DMS153 treated with DMSO at 0.1 percent for 48 hours (cell line): ENCODE results near the gene KRTAP10-5.
"Not testable (repeated sequence)": the region's sequence is repeated elsewhere in the genome, so short reads cannot be mapped to it uniquely, and the experiment has no call there.

ENCODE experiments used
- DNase-seq: peaks from one replicate; lab custom pipeline; 2025; ENCODE audit not compliant: unreplicated experiment; lab: John Stamatoyannopoulos, UW

Gene KRTAP10-5

DNA sequence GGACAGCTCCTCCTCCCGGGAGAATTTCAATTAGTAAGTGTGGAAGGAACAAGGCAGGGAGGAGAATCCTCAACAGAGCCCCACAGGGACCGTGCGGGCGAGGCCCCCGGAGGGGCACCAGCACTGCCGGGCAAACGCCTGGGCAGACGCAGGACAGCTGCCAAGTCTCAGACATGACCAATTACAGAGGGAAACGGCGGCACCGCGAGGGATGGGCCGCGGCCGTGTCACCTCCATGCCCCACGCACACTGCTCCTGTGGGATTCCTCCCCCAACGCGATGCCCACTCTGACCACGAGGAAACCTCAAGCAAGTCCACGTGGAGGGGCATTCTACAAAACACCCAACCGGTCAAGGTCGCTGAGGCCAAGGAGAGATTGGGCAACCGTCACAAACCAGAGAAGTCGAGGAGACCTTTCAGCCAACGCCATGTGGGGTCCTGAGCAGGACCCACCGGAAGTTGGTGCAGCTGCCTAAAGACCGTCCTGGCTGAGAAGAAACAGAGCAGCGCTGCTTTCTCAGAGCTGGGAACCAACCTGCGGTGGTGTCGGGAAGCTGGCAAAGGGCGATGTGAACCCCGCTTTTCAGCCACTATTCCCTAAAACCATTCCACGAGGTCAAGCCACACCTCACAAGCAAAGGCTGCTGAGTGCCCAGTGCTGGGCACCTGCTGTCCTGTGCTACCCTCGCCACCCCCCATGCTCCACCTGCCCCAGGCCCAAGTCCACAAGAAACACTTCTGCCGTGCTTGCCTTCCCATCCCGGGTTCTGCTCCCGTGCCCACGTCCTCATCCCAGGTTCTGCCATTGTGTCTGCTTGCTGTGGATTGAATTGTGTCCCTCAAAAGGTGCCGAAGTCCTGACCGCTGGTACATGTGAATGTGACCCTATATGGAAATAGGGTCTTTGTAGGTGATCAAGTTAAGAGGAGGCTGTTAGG lies 8.3 kb downstream of the KRTAP10-5 start:
- no peak for DNase-seq

DNA sequence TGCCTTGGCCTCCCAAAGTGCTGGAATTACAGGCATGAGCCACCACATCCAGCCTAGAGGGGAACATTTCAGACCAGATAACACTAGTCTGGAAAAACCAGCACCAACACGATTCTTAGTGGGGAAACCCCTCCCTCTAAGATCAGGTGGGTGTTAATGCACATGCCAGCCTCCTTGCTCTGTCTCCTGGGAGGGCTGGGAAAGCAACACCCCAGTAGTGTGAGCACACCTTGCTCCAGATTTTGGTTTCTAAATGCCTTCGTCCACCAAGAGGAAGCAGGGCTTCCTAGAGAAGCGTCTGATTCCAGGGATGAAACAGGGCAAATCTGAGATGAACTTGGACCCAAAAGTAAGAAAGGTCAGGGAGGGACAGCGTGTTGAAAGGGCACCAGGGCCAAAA lies 9.1 kb downstream of the KRTAP10-5 start:
- no peak for DNase-seq

DNA sequence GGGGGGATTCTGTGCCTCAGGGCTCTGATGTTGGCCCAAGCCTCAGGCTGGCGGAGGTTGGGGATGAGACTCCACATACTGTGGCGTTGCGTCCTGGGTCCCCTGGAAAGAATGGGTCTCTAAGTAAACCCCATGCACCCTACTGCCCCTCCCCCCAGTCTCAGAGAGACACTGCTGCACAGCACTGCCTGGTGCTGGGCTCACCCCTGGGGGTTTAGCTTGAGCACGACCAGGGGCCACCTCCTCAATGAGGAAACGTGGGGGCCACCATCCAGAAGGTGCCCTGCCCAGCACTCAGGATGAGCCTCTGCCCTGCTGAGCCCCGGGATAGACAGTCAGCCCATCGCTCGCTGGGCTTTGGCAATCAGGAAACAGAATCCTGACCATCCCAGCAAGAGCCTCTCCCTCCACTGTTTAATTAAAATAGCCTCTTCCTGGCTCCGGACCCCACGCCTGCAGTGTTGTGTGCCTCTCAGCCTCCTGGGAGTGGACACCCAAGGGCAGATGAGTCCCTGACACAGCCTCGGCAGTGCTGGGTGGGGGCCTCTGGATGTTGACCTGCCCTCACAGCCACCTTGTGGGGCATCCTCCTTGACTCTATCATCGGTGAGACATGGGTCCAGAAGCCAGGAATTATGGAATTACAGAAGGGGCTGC lies 10.4 kb downstream of the KRTAP10-5 start:
- DNase-seq, result no peak

DNA sequence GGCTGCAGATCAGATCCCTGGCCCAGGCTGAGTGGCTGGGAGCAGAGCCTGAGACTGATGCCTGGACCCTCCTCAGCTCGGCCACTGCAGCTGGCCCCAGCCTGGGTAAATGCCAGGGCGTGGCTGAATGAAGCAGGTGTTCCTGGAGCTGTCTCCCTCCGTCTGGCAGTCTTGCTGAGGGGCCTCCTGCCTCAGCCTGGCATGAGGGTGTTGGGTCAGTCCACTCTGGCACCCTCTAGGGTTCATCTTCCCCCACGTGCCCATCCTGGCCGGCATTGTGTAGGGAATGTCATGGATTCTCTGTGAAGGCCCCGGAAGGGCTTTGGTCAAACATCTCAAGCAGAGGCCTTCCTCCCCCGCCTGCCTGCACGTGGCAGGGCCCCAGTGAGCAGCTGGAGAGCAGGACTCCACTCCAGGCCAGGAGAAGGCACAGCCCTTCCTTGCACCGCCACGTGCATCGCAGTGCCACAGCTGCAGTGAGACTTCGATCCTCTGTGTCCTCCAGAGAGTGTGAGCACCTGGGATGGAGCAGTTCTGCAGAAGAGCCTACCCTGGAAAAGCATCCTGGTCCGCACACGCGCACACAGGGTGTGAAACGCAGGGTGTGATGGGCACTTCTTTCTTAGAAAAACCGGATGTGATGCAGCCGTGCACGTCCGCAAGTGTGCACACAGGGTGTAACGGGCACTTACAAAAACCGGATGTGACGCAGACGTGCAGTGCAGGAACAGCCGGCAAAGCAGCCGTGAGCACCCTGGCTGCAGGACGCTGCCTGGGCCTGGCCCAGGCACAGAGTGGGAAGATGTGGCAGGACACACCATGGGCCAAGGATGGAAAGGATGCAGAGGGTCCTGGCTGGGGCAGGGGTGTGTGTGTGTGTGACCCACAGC lies 11.5 kb downstream of the KRTAP10-5 start:
- DNase-seq, result no peak

DNA sequence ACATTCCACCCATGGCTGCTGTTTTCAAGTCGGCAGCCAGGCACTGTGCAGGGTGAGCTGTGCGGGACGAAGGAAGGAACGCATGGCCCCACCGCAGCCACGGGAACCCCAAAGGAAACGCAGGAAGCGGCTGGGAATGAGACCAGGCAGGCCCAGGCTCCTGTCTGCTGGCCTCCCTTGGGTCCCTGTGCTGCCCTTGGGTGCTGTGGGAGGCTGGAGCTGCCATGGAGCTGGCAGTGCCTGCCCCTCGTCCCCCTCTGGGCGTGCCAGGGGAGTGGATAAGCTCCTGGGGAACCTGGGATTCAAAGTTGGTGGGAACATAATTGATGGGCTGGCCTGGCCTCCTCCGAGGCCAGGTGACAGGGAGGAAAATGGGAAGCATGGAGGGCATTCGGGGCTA lies 12.1 kb downstream of the KRTAP10-5 start:
- no peak for DNase-seq

DNA sequence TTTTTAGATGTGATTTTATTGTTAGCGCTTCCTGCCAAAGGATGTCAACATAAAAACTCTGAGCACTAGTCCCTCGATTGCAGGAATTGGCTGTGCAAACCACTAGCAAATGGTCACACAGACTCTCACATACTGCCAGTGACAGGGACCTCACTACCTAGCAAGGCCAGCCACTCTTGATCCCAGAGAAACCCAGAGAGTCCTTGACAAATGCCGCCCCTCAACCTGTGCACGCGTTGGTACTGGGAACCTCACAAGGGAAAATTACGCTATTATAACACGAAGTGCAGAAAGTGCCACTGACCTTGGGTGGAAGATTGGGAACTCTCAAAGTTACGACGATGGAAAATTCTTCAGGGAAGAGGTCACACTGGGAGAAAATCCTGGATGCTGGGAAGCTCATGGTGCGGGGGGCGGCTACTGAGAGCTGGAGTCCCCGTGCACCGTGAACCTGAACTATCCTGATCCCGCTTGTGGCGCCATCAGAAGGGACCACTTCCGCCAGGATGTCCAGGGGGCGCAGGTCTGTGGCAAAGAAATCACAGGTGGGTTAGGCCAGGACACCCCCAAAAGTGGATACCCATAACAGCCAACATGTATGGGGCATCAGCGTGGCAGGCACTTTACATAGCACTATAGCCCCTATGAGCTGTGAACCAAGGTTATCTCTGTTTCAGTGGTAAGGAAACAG lies 12.8 kb downstream of the KRTAP10-5 start:
- no peak for DNase-seq

DNA sequence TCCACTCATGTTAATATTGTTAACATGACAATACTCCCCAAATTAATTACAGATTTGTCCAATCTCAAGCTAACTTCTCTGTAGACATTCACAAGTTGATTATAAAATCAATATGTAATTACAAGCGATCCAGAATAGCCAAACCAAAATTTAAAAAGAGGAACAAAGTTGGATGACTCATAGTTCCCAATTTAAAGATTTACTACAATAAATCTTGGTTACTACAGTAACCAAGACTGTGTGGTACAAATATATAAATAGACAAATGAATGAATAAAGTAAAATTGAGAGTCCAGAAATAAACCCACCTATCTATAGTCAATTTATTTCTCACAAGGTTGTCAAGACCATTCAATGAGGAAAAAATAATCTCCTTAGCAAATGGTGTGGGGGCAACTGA lies 14.0 kb downstream of the KRTAP10-5 start:
- DNase-seq, result no peak

DNA sequence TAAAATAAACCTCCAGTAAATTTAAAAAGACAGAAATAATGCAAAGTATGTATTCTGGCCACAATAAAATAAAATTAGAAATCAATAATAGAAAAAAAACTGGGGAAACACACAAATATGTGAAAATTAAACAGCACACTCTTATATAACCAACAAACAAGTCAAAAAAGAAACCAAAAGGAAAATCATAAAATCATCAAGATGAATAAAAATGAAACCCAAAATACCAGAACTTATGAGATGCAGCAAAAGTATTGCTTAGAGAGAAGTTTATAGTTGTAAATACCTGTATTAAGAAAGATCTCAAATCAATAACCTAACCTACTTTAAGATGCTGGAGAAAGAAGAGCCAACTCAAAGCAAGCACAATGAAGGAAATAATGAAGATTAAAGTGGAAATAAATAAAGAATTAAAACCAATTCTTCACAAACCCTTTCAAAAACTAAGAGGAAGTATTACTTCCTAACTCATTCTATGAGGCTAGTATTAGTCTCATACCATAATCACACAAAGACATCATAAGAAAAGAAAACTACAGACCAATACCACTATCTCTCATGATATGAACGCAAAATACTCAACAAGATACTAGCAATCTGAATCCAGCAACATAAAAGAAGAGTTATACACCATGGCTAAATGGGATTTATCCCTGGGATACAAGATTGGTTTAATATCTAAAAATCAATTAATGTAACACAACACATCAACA lies 15.4 kb downstream of the KRTAP10-5 start:
- no peak for DNase-seq

DNA sequence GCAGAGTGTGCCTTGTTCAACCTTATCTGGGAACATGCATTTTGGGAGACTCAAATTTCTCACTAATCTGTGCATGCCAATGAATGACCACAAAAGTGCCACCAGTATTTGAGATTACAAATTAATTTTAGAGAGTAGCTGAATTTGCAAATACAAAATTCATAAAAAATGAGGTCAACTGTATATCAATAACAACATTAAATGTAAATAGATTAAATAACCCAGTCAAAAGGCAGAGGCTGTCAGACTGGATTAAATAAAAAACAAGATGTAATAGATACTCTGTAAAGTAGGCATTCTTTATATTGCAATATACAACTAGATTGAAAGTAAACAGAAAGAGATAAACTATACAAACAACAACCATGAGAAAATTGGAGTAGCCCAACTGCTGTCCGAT lies 16.3 kb downstream of the KRTAP10-5 start:
- DNase-seq, result no peak

DNA sequence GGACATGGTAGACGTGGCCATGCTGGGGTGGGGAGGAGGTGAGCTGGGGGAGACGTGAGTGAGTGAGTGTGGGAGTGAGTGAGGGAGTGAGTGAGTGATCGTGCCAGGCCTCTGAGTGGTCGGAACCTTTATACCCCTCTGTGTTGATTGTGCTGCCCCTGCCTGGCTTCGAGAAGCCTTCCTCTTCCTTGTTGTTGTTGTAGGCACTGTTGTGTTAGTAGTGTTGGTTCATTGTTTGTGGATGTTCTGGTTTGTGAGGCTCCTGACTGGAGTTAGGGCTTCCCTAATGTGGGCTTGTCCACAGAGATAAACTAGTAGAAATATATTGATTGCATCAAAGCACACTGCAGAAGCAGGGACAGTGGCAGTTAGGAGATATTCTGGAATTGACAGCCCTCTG lies 21.7 kb downstream of the KRTAP10-5 start, which contains the start of gene KRTAP10-3:
Gene KRTAP10-3 (minus strand): TSS at position 101 of the 400 bp plus-strand sequence. CDS start 80 bp downstream, at position 21.
- DNase-seq, result no peak

DNA sequence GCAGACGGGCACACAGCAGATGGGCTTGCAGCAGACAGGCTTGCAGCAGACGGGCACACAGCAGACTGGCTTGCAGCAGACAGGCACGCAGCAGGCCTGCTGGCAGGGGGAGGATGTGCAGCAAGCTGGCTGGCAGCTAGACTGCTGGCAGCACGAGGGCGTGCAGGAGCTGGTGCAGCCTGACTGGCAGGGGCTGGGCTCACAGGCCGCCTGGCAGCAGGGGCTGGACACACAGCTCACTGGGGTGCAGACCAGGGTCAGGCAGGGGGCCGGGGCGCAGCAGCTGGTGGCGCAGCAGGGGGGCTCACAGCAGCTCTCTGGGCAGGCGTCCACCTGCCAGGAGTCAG lies 22.1 kb downstream of the KRTAP10-5 start:
- not testable (repeated sequence) for DNase-seq

DNA sequence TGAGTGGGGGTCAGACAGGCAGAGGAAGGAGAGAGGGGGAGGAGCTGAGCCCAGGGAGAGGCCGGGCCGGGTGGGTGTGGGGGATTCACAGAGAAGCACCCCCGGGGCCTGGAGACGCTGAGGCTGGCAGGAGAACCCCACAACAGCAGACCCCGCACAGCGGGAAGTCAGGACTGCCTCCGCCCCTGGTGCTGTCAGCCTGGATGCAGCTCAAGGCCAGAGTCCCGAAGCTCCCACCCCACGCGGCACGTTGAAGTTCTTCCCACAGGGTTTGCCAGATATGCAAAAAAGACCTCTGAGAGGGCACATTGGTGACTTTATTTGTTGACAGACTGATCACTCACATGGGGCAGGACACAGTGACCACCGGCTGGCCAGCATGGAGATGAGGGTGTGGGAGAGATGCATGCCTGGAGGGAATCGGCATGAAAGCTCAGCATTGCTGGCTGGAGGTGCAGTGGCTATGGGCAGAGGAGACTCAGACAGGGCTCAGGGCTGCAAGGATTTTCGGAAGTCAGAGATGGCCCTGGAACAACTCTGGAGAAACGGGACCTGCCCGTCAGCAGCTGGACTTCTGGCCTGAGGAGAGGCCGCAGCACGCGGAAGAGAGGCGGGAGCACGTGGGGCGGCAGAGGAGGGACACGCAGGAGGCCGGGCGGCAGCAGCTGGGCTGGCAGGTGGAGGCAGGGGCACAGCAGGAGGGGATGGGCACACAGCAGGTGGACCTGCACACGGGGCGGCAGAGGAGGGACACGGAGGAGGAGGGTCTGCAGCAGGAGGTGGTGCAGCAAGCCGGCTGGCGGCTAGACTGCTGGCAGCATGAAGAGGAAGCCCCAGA lies 22.7 kb downstream of the KRTAP10-5 start:
- no peak for DNase-seq

DNA sequence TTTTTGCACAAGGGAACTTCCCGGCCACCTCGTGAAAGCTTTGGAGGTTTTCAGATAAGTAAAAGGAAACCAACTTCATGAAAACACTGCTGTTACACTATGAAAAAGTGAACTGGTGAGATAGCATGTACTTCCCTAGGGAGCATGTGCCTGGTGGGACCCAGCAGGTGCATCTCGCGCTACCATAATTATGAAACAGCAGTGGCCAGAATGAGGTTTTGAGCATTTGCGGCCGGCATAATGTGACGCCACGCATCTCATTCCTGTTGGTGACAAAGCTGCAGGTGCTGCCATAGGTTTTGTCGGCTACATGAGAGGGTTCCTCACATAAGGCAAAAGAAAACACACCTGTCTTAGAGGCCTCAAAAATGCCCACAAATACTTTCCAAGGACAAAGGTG lies 23.5 kb downstream of the KRTAP10-5 start:
- no peak for DNase-seq

DNA sequence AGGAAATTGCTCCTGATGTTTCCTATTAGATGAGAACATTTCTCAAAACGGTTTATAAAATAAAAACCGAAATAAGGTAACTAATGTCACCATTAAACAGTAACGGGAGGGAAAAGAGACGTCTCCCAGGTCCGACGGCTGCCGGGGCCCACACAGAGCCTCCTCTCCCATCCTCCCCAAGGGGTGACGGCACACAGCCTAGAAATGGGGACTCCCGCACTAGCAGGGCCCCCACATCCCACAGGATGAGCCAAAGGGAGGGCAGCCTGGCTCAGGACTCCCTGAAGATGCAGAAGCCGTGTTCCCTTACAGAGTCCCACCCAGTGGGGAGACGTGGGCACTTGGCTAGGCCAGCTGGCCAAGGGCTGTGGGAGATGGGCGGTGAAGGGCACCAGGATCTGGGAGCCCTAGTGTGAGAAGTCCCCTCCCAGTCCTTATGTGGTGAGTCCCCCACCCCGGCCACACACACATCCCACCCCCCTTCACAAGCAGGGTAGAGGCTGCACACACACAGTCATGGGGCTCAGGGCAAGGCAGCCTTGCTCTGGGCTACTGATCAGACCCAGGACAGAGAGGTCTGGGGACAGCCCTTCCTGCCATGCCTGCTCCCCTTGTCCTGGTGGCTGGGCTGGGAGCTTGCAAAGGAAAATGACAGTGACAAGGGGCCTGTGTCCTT lies 25.1 kb downstream of the KRTAP10-5 start:
- no peak for DNase-seq

DNA sequence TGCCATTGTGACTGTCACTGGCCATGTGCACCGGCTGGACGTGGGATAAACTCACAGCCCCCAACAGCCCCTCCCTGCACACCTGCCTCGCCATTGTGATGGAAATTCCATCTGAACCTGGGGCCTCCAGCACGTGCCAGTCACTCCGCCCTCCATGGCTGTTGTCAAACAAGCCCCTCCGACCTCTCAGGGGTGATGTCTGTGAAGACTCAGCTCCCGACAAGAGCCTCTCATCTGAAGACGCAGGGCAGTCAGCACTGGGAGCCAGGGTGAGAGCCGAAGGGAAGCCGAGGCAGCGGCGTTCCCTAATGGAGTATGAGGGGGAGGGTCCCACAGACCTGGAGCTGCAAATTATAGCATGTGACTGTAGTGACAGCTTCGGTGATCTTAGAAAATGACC lies 27.7 kb downstream of the KRTAP10-5 start:
- no peak for DNase-seq

DNA sequence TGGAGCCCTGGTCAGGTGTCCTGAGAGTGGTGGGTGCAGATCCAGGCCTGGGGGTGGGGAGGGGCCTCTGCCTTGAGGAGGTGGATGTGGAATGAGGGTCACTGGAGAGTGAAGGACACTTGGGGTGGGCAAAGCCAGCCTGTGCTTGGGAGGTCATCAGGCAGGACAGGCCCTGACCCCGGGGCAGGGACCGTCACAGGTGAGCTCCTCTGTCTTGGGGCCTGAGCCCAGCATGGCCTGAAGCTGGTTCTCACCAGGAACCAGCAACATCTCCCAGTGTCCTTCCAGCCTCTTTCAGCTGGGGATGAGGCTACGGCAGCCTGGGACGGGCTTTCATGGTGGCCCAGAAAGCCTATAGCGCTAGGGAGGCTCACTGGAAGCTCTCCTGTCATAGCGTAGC lies 28.3 kb downstream of the KRTAP10-5 start:
- DNase-seq, result no peak

DNA sequence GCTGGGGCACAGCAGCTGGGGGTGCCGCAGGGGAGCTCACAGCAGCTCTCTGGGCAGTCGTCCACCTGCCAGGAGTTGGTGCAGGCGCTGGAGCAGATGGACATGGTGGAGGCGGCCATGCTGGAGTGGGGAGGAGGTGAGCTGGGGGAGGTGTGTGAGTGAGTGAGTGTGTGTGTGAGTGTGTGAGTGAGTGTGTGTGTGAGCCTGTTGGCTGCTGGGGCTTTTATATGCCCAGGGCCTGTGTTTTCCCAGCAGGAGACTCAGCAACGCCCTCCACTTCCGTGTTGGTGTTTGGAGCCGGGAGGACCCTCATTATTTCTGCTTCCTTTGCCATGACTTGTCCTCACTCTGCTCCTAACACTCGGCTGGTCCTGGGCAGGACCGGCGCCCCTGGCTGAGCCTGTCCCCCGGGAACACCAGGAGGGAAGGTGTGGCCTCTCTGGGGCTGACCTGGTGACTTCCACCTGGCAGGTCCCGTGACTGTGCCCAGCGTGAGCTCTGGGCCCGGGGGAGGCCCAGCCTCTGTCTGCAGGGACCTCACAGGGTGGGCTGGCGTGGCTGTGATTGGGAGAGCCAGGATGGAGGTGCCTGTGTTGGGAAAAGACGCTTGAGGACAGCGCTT lies 29.0 kb downstream of the KRTAP10-5 start, which contains the start of gene KRTAP10-2:
Gene KRTAP10-2 (minus strand): TSS at position 166 of the 622 bp plus-strand sequence. CDS start 47 bp downstream, at position 119.
- DNase-seq, result no peak

DNA sequence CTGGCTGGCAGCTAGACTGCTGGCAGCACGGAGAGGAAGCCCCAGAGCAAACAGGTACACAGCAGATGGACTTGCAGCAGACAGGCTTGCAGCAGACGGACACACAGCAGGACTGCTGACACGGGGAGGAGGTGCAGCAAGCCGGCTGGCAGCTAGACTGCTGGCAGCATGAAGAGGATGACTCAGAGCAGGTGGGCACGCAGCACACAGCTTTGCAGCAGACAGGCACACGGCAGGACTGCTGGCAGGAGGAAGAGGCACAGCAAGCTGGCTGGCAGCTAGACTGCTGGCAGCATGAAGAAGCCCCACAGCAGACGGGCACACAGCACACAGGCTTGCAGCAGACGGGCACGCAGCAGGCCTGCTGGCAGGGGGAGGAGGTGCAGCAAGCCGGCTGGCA lies 29.6 kb downstream of the KRTAP10-5 start:
- no peak for DNase-seq
